A673 (cell line): ENCODE data around the gene ZNF394.

ENCODE experiments used
- CTCF ChIP-seq: fragments of 300-800, 200-600 bp; sonication (generic); conservative IDR thresholded peaks from 2 replicates; pipeline ENCODE4 v1.5.1; 2017; ENCODE audit warnings: low read depth, mild to moderate bottlenecking, antibody characterized with exemption, low read length, moderate library complexity, mixed read lengths
- EZH2 ChIP-seq: fragments of 200-600 bp; sonication (generic); IDR thresholded peaks from 2 replicates; pipeline ENCODE4 v1.6.1; 2017; ENCODE audit warnings: borderline replicate concordance, low read depth, mild to moderate bottlenecking, mixed read lengths, antibody characterized with exemption, low read length; ENCODE audit not compliant: poor library complexity, severe bottlenecking

- no peak for TF ChIP-seq CTCF
- TF ChIP-seq EZH2: no peak
These were observed 14.0 kb upstream of the ZNF394 start for GRCh38 chr7:99514050-99514449.
